Erythroblast (primary cell): ENCODE data around the gene CD3D.

Experiments
- GATA1 ChIP-seq: IDR thresholded peaks from 2 replicates; pipeline ENCODE4 v1.6.1; 2011; ENCODE audit warnings: low read depth, mild to moderate bottlenecking, control low read depth, low read length, moderate library complexity
- POLR2A ChIP-seq: IDR thresholded peaks from 2 replicates; pipeline ENCODE4 v1.6.1; 2011; ENCODE audit warnings: mild to moderate bottlenecking, low read length

- no peak for TF ChIP-seq POLR2A
- TF ChIP-seq GATA1 = no peak
Observed at GRCh38 chr11:118295815-118296454, 46.6 kb downstream of the CD3D start.
